NT2/D1 (cell line): Measurements from ENCODE around the gene AHNAK2.

Source experiments
- DNase-seq: peaks from one replicate; pipeline ENCODE4 v3.0.0-alpha.2; 2011; ENCODE audit warnings: low read depth, low spot score
- H3K27me3 ChIP-seq: 2 replicates; pipeline ENCODE4 v1.6.0; 2011; ENCODE audit warnings: mild to moderate bottlenecking; ENCODE audit not compliant: insufficient read length, insufficient read depth
- H3K36me3 ChIP-seq: 2 replicates; pipeline ENCODE4 v1.6.1; 2011; ENCODE audit warnings: mild to moderate bottlenecking, low read length, mixed read lengths; ENCODE audit not compliant: insufficient read depth, insufficient read length
- H3K4me1 ChIP-seq: 2 replicates; pipeline ENCODE4 v1.5.1; 2011; ENCODE audit not compliant: insufficient read depth, insufficient read length
- H3K4me3 ChIP-seq: 2 replicates; pipeline ENCODE4 v1.5.1; 2011; ENCODE audit warnings: low read depth; ENCODE audit not compliant: insufficient read length
- H3K9ac ChIP-seq: 2 replicates; pipeline ENCODE4 v1.6.0; 2011; ENCODE audit warnings: low read depth; ENCODE audit not compliant: insufficient read length
- H3K9me3 ChIP-seq: 2 replicates; pipeline ENCODE4 v1.5.1; 2011; ENCODE audit warnings: mild to moderate bottlenecking, low read length; ENCODE audit not compliant: insufficient read depth
- SUZ12 ChIP-seq: IDR thresholded peaks from 2 replicates; pipeline ENCODE4 v1.6.1; 2011; ENCODE audit not compliant: insufficient read length, insufficient read depth; ENCODE audit errors: extremely low read depth
- YY1 ChIP-seq: IDR thresholded peaks from 2 replicates; pipeline ENCODE4 v1.6.1; 2011; ENCODE audit not compliant: insufficient read length, insufficient read depth
- ZNF274 ChIP-seq: IDR thresholded peaks from 2 replicates; pipeline ENCODE4 v1.6.1; 2011; ENCODE audit warnings: mild to moderate bottlenecking, low read depth, low read length

Gene AHNAK2

DNA sequence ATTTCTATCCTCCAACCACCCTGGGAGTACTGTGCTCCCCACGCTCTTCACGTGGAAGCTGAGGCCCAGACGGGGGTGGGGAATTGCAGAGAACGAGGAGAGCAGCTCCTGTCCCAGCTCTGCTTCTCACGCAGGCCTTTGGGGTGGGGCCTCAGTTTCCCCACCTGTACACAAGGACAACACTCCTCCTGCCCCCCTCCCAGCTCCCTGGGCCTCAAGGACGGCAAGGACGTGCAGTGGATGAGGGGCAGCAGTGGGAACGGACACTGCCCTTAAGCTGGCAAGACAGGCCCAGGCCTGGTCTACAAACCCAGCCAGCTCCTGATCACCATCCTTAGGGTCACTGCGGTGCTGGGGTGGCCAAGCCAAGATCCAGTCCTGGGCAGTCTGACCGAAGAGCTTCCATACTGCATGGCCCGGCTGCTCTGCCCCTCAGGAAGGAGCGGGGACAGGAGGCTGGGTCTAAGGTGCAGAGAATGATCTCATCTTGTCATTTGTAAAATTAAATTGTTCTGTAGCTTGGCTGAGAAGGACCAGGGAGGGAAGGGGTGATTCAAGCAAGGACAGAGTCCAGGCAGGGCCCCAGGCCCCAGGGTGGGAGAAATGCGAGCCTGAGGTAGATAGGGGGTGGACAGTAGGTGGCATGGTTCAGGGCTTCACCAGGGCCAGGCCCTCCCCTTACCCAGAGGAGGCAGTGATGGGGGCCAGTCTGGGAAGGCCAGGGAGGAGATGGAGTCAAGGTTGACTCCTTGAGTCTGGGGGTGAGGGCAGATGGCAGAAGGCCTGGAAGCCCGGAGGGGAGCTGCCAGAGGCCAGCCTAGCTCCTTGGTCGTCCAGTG is 6.1 kb upstream of the AHNAK2 start:
- TF ChIP-seq SUZ12 (no peak), ZNF274 (no peak), YY1 (no peak)
- Histone ChIP-seq H3K9me3 (no peaks in the 10 kb centered on the region), H3K4me3 (no peak overlapping the region), H3K27me3 (peaks cover 16% of the 10 kb centered on the region), H3K9ac (no peak overlapping the region), H3K36me3 (peaks cover 8% of the 10 kb centered on the region), H3K4me1 (peaks cover 10% of the 10 kb centered on the region)
- DNase-seq = no peak

DNA sequence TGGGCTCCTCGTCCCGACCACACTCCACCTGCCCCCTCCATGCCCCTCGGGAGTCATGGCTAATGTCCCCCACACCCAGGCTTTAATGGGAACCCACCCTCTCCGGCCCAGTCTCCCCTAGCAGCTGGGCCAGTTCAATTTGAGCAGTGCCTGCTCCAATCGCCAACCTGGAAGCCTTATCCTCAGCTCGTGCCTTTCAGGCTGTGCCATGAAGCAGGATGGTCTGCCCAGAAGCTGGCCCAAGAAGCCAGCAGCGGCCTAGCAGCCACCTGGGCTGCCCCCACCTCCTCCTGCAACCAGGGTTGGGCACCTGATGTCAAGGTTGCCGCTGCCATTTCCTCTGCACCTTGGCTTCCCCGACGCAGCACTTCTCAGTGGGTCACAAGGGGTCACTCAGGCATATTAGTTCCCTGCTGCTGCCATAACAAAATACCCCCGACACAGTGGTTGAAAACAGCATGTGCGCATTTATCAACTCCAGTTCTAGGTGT is 5.1 kb upstream of the AHNAK2 start:
- Histone ChIP-seq H3K4me3 (no peak overlapping the region), H3K36me3 (no peaks in the 10 kb centered on the region), H3K4me1 (peaks cover 16% of the 10 kb centered on the region), H3K27me3 (peaks cover 22% of the 10 kb centered on the region), H3K9ac (no peak overlapping the region), H3K9me3 (no peaks in the 10 kb centered on the region)
- TF ChIP-seq YY1 (no peak), SUZ12 (no peak), ZNF274 (no peak)
- DNase-seq = no peak

DNA sequence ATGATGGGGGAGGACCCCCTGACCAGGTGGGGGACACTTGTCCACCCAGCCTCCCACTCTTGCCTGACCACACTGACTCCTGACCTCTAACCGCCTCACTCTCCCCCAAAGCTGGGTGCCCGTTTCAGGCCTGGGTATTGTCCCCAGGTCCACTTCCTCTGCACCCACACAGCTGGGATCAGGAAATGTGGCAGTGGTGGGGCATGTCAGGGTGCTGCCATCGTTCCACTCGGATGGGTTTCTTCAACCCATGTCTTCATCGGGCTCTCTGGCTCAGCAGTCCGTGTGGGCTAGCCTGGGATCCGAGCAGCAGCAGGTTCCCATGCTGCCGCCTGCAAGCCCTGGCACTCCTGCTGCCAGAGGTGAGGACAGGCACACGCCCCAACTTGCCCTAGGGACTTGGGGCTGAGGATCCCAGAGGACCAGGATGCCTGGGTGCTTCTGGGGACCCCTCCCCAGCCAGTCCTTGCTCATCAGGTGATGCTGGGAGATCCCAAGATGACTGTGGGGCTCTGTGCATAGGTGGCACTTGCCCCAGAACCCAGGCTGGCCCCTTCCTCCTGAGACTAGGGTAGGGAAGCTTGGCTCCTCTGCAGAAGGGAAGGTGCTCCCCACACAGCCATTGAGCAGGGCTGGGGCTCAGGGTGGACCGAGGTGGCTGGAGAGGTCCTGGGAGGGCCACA is 4.5 kb upstream of the AHNAK2 start:
- Histone ChIP-seq H3K4me1 (peaks cover 16% of the 10 kb centered on the region), H3K9me3 (no peaks in the 10 kb centered on the region), H3K27me3 (peaks cover 25% of the 10 kb centered on the region), H3K4me3 (no peak overlapping the region), H3K36me3 (no peaks in the 10 kb centered on the region), H3K9ac (no peak overlapping the region)
- TF ChIP-seq SUZ12 (no peak), YY1 (no peak), ZNF274 (no peak)
- no peak for DNase-seq

DNA sequence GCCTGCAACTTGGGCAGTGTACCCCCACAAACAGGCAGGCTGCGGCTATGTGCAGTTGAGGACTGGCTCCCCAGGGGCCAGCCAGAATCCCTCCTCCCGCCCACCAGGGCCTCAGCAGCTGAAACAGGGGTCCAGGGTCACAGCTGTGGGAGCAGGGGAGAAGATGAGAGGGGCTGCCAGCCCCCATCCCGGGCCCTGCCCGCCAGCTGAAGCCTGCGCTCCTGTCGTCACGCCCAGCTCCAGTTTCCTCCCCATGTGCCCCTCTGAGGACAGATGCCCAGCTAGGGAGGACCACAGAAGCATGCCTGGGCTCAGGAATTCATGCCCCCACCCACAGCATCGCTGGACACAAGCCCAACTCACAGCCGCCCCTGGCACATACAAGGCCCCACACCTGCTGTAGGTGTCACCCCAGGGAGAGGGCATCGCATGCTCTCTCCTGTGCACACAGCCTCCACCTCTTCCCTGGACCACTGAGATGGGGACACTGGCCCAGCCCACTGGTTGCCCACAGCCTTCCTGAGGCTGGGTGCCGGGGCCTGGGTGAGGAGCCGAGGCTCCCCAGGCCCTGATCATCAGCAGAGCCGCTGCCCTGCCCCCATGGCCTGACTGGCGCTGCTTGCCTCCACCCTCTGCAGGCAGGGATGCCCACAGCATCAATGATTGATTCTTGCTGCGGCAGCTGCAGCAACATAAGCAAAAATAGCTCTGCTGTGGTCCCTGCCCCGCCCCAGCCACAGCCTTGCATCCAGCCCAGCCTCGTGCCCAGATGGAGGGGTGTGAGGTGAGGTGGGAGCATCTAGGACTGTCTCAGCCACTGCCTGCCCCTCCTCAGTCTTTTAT is 3.7 kb upstream of the AHNAK2 start:
- H3K4me3 ChIP-seq = no peak overlapping the region
- peaks cover 32% of the 10 kb centered on the region for H3K27me3 ChIP-seq
- TF ChIP-seq SUZ12 = no peak
- no peak for TF ChIP-seq ZNF274
- no peak for TF ChIP-seq YY1
- no peaks in the 10 kb centered on the region for H3K9me3 ChIP-seq
- DNase-seq = no peak
- H3K4me1 ChIP-seq = peaks cover 16% of the 10 kb centered on the region
- no peaks in the 10 kb centered on the region for H3K36me3 ChIP-seq
- H3K9ac ChIP-seq = no peak overlapping the region

DNA sequence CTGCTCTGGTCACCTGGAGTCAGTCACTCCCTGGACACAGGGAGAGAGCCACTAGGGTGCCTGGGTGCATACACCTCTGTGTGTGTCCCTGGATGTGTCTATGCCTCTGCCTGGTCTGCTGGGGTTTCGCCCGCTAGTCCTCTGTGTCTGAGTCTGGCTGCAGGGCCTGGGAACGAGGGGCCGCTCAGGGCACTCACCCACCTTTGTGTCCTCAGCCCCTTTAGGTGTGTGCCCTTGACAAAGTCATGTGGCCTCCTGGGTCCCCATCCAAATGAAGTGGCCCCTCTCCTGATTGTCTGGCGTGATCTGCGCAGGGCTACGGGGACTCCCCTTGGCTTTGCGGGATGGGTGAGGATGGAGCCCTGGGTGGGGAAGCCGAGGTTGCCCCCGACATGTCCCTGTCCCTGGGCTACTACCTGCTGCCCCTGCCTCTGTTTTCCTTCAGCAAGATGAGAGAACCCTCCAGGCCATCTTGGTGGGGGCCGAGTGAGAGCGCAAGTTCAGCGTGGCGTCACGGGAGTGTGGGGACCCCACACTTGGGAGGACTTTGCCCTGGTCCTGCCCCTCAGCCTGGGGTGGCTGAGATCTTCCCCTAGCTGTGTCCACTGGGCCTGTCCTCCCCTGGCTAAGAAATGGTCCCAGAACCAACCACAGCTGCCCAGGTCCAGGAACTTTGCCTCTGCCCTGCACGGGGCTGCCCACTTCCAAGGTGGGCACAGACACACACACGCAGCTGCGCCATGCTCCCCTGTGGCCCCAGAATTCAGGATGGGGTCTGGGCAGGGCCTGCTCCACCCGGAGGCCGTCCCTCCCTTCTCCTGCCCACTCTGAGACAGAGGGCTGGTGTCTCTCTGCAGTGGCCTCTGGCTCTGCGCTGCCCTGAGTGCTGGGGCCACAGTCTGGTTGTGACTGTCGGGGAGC is 2.7 kb upstream of the AHNAK2 start:
- Histone ChIP-seq H3K36me3 (no peaks in the 10 kb centered on the region), H3K9ac (peak overlapping the region; percentile 4), H3K4me3 (no peak overlapping the region), H3K27me3 (peaks cover 40% of the 10 kb centered on the region), H3K4me1 (peaks cover 24% of the 10 kb centered on the region), H3K9me3 (no peaks in the 10 kb centered on the region)
- no peak for TF ChIP-seq SUZ12
- TF ChIP-seq ZNF274 = no peak
- TF ChIP-seq YY1 = no peak
- no peak for DNase-seq
